ENCODE data around the gene FARP1. TPM values are rescaled to one million over a fixed set of nuclear protein-coding genes. Genes with fewer than 3 reads are reported as not detected.
A peak's percentile ranks its signal among the peaks of the same experiment; 100 is the strongest.
"Not testable (repeated sequence)": the region's sequence is repeated elsewhere in the genome, so short reads cannot be mapped to it uniquely, and the experiment has no call there.

The FARP1 gene
- total RNA-seq, 1 donor from 2014 or later = 186 TPM

- no peak for DNase-seq (ENCODE audit: low spot score)
These were observed 220.4 kb downstream of the FARP1 start for GRCh38 chr13:98363326-98363725.

DNA sequence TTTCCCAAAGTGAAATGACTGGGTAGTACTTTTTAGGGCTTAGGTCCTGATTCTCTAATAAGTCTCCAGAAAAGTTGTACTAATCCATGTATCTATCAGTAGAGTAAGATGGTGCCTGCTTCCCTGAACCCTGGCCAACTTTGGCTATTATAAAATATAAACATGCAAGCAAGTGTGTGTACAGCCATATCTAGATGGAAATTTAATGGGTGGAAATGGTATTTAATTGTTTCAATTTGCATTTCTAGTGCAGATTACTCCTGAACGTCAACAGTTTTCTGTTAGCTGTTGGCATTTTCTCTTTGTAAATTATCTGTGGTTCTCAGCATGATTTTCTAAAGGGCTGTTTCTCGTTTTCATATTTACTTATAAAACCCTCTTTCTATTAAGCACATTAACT lies 221.3 kb downstream of the FARP1 start:
- DNase-seq (ENCODE audit: low spot score) = no peak

DNA sequence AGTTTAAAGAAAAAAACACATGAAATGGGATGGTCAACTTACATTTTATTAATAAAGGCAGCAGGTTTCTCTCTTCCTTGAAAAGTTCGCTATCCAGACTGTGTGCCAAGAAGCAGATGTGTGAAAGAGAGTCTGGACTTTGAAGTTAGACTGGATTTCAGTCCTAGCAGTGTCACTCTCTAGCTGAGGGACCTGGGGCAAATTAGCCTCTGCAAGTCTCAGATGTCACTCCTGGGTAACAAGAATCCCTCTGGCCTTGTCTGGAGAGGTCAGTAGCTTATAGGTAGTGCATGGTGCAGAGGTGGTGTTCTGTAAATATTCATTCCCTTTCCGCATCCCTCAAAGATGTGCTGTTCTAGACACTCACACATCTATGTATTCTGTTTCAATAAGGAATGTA lies 221.8 kb downstream of the FARP1 start:
- DNase-seq (ENCODE audit: low spot score) = no peak

DNA sequence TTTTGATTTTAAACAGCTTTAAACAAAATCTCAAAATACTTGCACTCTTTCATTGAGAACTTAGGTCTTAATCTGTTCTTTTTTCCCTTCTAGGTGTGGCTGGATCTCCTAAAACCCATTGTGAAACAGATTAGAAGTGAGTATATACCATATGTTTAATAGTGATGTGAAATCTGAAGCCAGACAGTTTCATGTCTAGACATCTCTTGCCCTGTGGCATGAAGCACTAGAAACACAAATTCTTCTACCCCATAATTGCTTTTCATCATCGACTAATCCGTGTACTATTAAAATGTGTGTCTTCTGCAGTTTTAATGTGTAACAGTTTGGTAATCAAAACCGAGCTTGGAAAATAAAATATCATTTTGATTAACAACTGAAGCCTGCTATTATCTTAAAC lies 222.4 kb downstream of the FARP1 start:
- DNase-seq (ENCODE audit: low spot score) = no peak

DNA sequence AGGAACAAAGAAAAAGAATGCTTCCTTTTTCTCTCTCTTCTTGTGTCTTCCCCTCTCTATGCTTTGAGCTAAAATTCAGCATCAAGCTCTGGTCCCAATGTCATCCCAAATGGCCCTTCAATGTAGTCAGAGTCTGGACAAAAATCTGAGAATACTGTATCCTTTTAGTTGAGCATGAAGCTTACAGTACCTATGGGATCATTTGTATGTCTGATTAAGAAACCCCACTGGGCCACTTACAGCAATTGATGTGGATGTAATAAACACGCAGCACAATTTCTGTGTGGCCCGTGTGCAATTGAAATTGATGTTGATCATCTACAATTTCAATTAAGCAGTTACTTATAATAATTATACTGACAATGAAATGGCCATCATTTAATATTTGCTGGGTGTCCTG lies 223.1 kb downstream of the FARP1 start:
- no peak for DNase-seq (ENCODE audit: low spot score)

GRCh38 chr13:98366443-98366842 lies 223.5 kb downstream of the FARP1 start:
- no peak for DNase-seq (ENCODE audit: low spot score)

- no peak for DNase-seq (ENCODE audit: low spot score)
These were observed 224.1 kb downstream of the FARP1 start for GRCh38 chr13:98366959-98367358.

- no peak for DNase-seq (ENCODE audit: low spot score)
These were observed 225.1 kb downstream of the FARP1 start for GRCh38 chr13:98368019-98368418.

DNA sequence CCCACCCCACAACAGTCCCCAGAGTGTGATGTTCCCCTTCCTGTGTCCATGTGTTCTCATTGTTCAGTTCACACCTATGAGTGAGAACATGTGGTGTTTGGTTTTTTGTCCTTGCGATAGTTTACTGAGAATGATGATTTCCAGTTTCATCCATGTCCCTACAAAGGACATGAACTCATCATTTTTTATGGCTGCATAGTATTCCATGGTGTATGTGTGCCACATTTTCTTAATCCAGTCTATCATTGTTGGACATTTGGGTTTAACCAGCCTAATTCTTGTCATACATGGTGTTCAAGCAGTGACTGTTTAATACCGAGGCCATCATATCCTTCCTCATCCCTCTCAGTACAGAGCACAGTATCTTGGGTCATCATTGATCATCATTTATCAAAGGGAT lies 226.6 kb downstream of the FARP1 start:
- DNase-seq (ENCODE audit: low spot score) = not testable (repeated sequence)

GRCh38 chr13:98370261-98370660 lies 227.4 kb downstream of the FARP1 start:
- no peak for DNase-seq (ENCODE audit: low spot score)

- peak; percentile 53 for DNase-seq (ENCODE audit: low spot score)
These were observed 228.1 kb downstream of the FARP1 start for GRCh38 chr13:98370806-98371515.

DNA sequence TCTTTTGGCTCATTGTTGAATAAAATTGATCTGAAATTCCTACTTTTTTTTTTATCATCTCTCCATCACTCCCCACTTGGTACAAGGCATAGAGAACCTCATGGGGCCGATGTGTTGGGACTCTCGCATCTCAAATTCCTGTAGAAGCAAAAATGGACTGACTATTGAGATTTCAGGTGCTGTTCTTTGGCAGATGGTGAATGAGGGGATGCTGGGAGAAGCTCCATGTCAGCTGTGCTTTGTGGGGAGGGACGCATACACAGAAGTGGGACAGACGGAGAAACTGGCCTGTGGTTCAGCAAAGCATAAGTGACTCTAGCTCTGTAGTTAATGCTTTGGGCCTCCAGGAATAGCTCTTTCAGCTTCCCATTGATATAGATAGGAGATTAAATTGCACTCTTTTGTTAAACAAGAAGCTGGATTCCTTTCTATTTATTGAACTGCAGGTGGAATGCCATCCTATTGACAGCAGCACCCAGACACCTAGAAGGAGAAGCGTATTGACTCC lies 228.7 kb downstream of the FARP1 start:
- no peak for DNase-seq (ENCODE audit: low spot score)

DNA sequence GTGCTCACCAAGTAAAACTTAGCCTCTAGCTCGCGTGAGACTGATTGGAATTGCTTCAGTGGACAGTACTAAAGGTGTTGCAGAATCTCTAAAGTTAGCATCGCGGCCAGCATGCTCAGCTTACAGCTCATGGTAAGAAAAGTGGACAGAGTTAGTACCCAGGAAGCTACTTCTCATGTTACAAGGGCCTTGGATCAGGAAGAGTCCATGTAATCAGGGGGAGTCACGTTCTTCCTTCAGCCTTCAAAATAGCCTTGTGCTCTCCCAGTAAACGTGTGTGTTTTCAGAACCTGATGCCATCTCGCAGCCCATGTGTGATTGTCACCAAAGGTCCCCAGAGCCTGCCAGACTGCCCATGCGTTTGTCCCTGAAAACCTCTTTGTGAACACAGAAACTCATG lies 230.0 kb downstream of the FARP1 start:
- DNase-seq (ENCODE audit: low spot score) = no peak

GRCh38 chr13:98374750-98375149 lies 231.9 kb downstream of the FARP1 start:
- no peak for DNase-seq (ENCODE audit: low spot score)

DNA sequence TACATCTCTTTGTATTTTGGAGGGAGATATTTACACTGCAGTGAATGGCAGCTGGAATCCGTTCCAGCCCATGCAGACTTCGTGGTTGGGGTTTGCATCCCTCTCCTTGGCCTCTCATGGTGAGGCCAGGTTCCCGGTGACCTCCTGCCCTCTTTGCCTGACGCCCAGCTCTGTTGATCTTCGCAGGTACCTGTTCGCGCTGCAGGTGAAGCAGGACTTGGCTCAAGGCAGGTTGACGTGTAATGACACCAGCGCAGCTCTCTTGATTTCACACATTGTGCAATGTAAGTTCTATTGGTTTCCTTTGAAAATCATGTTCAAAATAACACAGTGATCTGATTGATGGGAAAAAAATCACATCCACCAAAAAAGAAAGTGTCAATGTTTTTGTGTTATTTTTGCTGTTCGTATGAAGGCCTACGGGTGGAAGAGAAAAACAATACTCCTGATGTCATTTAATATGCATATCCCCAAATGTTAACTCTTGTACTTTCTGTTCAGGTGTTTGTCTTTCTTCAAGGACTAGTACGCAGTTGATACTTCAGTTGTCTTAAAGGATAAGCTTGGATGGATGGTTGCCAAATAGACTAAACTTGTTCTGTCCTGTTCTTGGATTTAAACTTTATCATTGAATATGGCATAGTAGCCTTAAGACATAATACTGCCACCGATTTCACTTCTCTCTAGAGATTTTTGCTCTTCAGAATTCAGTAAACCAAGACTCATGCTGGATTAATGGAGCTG lies 234.9 kb downstream of the FARP1 start:
- no peak for DNase-seq (ENCODE audit: low spot score)

DNA sequence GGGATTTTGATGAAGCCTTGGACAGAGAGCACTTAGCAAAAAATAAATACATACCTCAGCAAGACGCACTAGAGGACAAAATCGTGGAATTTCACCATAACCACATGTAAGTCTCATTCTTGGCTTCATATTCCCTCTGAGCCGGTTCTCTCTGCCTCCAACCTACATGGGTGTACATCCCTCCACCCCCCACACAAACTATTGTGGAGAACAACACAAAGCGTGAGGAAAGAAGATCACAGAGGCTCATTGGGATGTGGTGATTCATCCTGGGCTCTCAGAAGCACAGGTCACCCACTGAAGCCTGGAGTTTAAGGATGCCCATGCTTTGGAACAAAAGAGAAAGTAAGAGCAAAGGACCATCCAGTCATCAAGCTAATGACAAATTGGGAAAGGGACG lies 241.8 kb downstream of the FARP1 start:
- DNase-seq (ENCODE audit: low spot score) = no peak

GRCh38 chr13:98385606-98386005 lies 242.7 kb downstream of the FARP1 start:
- no peak for DNase-seq (ENCODE audit: low spot score)

DNA sequence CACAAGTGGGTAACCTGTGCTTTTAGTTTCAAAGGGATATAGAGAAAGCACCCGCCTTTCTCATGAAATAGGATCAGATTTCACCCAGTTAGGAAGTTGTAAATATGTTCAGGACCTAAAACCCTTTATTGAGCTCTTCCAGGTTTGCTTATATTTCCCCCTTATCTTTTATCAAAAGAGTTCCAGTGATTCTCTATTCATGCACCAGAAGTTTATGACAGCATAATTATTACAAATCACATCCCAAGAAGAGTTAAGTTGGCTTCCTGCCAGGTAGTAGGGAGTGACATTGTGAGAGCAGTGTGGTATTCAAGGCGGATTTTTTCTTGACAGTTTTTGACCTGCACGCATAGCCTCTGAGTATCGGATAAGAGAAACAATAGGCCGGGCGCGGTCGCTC lies 243.7 kb downstream of the FARP1 start:
- DNase-seq (ENCODE audit: low spot score) = no peak

DNA sequence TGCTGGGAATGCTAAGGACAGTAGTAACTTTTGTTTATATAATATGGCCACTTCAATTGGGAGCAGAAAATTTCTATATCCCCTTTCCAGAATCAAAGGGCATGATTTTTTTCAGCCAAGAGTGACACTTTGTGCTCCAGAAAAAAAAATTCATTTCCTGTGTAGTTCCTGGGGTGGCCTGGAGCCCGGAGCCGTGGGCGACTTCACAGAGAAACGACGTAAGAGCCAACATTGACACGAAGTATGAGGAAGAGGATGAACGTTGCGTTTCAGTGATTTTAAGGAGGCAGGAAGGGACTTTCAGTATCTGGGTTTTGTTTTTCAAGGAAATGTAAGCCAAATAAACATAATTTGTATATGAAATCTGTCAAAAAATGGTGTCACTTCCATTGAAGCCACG lies 246.4 kb downstream of the FARP1 start:
- no peak for DNase-seq (ENCODE audit: low spot score)

DNA sequence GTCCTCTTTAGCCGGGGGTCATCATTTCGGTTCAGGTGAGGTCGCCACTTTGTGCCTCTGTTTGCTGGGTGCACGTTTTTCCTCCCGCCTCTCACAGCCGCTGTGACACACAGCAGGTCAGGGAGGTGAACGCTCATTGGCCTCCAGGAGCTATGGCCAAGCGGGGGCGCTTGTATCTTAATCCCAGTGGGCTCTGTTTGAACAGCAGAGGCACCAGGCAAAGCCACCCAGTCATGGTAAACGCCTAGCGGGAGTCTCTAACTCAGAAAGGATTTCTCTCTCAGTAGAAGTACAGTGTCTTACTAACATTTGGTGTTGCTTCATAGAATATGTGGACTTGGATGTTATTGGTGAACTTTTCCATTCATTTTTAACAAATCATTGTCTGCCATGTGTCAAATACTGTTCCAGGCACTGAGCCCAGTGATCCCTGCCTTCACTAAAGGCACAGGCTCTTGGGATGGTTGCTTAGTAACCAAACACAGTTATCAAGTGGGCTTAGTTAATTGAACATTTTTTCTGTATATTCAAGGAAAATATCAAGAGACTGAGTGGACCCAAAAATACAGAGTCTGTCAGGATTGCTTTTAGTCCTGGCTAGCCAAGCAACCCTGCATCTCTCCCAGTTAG lies 247.3 kb downstream of the FARP1 start:
- no peak for DNase-seq (ENCODE audit: low spot score)

DNA sequence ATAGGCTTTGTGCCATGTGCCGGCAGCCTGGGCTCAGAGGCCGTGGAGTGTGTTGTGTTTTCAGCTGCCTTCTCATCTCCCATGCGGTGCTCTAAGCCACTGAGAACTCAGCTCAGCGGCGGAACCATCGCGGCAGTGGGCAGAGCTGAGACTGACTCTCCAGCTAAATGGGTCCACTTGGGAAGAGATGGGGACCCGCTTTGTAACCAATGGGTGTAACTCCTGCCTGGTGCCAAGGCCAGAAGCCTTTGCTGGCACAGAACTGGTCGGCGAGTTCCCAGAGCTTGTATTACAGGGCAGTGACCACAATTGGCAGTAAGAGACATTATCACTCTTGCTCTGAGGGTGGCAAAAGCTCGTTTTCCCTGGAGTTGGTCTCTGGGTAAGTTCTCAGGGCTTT lies 251.0 kb downstream of the FARP1 start:
- no peak for DNase-seq (ENCODE audit: low spot score)

- DNase-seq (ENCODE audit: low spot score) = no peak
These were observed 252.1 kb downstream of the FARP1 start for GRCh38 chr13:98394820-98395510.

All from ureter (tissue), 1 donor.